PC-9 (cell line): ENCODE measurements around the gene PLK4. TPM values are rescaled to one million over a fixed set of nuclear protein-coding genes. Genes with fewer than 3 reads are reported as not detected.

Experiments used
- BruUV-seq: library from RNA; stranded (reverse); fragments of 400-500 nt; replicated peaks from 2 replicates; lab custom pipeline; 2021; lab: Mats Ljungman, UMichigan
- CTCF ChIA-PET: fragments of 300-600 bp; sonication (Branson Sonifier 250); formaldehyde crosslinking; loops from one replicate; lab custom pipeline; 2022; ENCODE audit warnings: antibody characterized with exemption; lab: Charles Lee
- POLR2A ChIA-PET: fragments of 300-600 bp; sonication (Branson Sonifier 250); formaldehyde crosslinking; loops from one replicate; lab custom pipeline; 2022; ENCODE audit warnings: antibody characterized with exemption; ENCODE audit not compliant: unreplicated experiment; lab: Charles Lee
- DNase-seq, 2 experiments: peaks; one replicate each; pipeline versions ENCODE4 v3.0.0 to v3.0.0-alpha.2; 2015 to 2022; ENCODE audit warnings: mixed read lengths in 1 of 2
- H2AFZ ChIP-seq: fragments of 200-600 bp; sonication (generic); 2 replicates; pipeline ENCODE4 v1.8.1; 2017; ENCODE audit warnings: antibody characterized with exemption
- H3F3A ChIP-seq: fragments of 200-600 bp; sonication (generic); 2 replicates; pipeline ENCODE4 v1.8.1; 2017; ENCODE audit warnings: antibody characterized with exemption, mild to moderate bottlenecking, low read depth; ENCODE audit not compliant: insufficient read depth
- H3K27ac ChIP-seq: fragments of 200-600 bp; sonication (generic); 2 replicates; pipeline ENCODE4 v1.6.1; 2016; ENCODE audit warnings: mixed run types
- H3K27me3 ChIP-seq: fragments of 200-600 bp; sonication (generic); 2 replicates; pipeline ENCODE4 v1.6.1; 2016; ENCODE audit warnings: low read depth, mixed run types; ENCODE audit not compliant: insufficient read depth
- H3K36me3 ChIP-seq: fragments of 200-600 bp; sonication (generic); 2 replicates; pipeline ENCODE4 v1.6.1; 2016; ENCODE audit warnings: low read depth, mixed run types
- H3K4me1 ChIP-seq: fragments of 200-600 bp; sonication (generic); replicated peaks from 2 replicates; pipeline ENCODE4 v1.6.1; 2016; ENCODE audit warnings: mixed run types; ENCODE audit not compliant: insufficient read depth
- H3K4me2 ChIP-seq: fragments of 200-600 bp; sonication (generic); 2 replicates; pipeline ENCODE4 v1.6.1; 2017; ENCODE audit warnings: mixed run types
- H3K4me3 ChIP-seq: fragments of 200-600 bp; sonication (generic); 2 replicates; pipeline ENCODE4 v1.6.1; 2016; ENCODE audit warnings: mixed run types
- H3K79me2 ChIP-seq: fragments of 200-600 bp; sonication (generic); 2 replicates; pipeline ENCODE4 v1.6.1; 2017; ENCODE audit warnings: low read depth, mixed run types
- H3K9me2 ChIP-seq: fragments of 200-600 bp; sonication (generic); 2 replicates; pipeline ENCODE4 v1.8.1; 2017; ENCODE audit warnings: mild to moderate bottlenecking; ENCODE audit not compliant: insufficient read depth
- H3K9me3 ChIP-seq: fragments of 200-600 bp; sonication (generic); 2 replicates; pipeline ENCODE4 v1.8.1; 2016; ENCODE audit warnings: low read depth; ENCODE audit not compliant: insufficient read depth
- H4K20me1 ChIP-seq: fragments of 200-600 bp; sonication (generic); 2 replicates; pipeline ENCODE4 v1.8.1; 2017; ENCODE audit not compliant: insufficient read depth
- EZH2 ChIP-seq: fragments of 200-600 bp; sonication (generic); IDR thresholded peaks from 2 replicates; pipeline ENCODE4 v1.8.0; 2017; ENCODE audit warnings: antibody characterized with exemption, low read depth
- intact Hi-C: fragments of 100-400 bp; cut with micrococcal nuclease; formaldehyde crosslinking; loops from one replicate; pipeline ENCODE4 v1.10.0; 2022; ENCODE audit not compliant: unreplicated experiment
- total RNA-seq: library from RNA; stranded (reverse); gene quantifications from 2 replicates; pipeline ENCODE4 v1.2.3, GENCODE V29; 2021
- TF ChIP-seq, protein P1 (sequence below): fragments of 200-600 bp; sonication (generic); conservative IDR thresholded peaks from 2 replicates; pipeline ENCODE4 v1.6.1; 2017; ENCODE audit warnings: mixed run types, antibody characterized with exemption, mild to moderate bottlenecking, moderate library complexity

Gene PLK4
- total RNA-seq, 1 experiment from 2014 or later = 25.7 TPM

DNA sequence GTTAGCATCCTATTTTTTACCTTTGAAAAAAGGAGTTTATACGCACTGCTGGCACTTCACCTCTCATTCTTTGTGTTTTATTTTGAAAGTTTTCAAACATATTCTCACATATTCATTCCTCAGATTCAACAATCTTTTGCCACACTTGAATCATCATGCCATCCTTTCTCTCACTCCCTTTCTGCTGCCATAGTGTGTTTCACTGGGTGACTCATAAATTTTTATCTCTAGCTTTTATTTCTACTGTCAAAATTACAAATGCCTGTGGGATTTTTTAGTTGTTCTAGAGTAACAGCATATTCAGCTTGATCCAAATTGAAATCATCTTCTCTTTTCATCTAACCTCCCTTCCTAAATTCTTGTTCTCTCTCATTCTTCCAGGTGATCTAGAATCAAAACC, 56.3 kb downstream of the PLK4 start:
- BruUV-seq = no TSS peak
- no peaks in the 10 kb centered on the region for H3K27me3 ChIP-seq
- ChIA-PET POLR2A (interaction anchor here (0.6 to 1.0 kb wide), 2 partner anchors 29 to 347 kb away, joined by 8 to 19 read pairs; partner anchors contain the start of genes ABHD18 and MFSD8), CTCF (no interaction called here)
- TF ChIP-seq, protein P1, sequence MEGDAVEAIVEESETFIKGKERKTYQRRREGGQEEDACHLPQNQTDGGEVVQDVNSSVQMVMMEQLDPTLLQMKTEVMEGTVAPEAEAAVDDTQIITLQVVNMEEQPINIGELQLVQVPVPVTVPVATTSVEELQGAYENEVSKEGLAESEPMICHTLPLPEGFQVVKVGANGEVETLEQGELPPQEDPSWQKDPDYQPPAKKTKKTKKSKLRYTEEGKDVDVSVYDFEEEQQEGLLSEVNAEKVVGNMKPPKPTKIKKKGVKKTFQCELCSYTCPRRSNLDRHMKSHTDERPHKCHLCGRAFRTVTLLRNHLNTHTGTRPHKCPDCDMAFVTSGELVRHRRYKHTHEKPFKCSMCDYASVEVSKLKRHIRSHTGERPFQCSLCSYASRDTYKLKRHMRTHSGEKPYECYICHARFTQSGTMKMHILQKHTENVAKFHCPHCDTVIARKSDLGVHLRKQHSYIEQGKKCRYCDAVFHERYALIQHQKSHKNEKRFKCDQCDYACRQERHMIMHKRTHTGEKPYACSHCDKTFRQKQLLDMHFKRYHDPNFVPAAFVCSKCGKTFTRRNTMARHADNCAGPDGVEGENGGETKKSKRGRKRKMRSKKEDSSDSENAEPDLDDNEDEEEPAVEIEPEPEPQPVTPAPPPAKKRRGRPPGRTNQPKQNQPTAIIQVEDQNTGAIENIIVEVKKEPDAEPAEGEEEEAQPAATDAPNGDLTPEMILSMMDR = no peak
- TF ChIP-seq EZH2 = no peak
- no peak for DNase-seq
- no peaks in the 10 kb centered on the region for H3K9me2 ChIP-seq
- H3K36me3 ChIP-seq = no peaks in the 10 kb centered on the region
- H2AFZ ChIP-seq = no peak overlapping the region
- H3K27ac ChIP-seq = no peak overlapping the region
- intact Hi-C loops = no loop called here
- H4K20me1 ChIP-seq = no peaks in the 10 kb centered on the region
- H3F3A ChIP-seq = no peaks in the 10 kb centered on the region
- no peaks in the 10 kb centered on the region for H3K79me2 ChIP-seq
- H3K9me3 ChIP-seq = no peaks in the 10 kb centered on the region
- no peaks in the 10 kb centered on the region for H3K4me1 ChIP-seq
- H3K4me2 ChIP-seq = no peak overlapping the region
- H3K4me3 ChIP-seq = no peak overlapping the region

Other genes starting within 250 kb of the PLK4 start
- gene INTU, start 247.9 kb upstream of the PLK4 start, total RNA-seq = 9.7 and 10.5 TPM in 2 replicates
- gene SLC25A31, start 150.5 kb upstream of the PLK4 start, total RNA-seq = not detected in 2 replicates
- gene HSPA4L, start 98.6 kb upstream of the PLK4 start, total RNA-seq = 4.6 and 5.1 TPM in 2 replicates
- gene MFSD8, start 84.3 kb downstream of the PLK4 start, total RNA-seq = 19.0 and 21.4 TPM in 2 replicates
- gene ABHD18, start 84.5 kb downstream of the PLK4 start, total RNA-seq = 10.4 and 12.4 TPM in 2 replicates
- gene LARP1B, start 180.4 kb downstream of the PLK4 start, total RNA-seq = 17.7 and 22.0 TPM in 2 replicates